ENCODE results near the gene EPSTI1.

Gene EPSTI1

GRCh38 chr13:42883771-42884467 lies 108.1 kb downstream of the EPSTI1 start:
- no peak for DNase-seq (ENCODE audit: low read depth)
- no peak overlapping the region for H3K4me3 ChIP-seq (ENCODE audit: low read length)
- peak; percentile 35 for TF ChIP-seq CTCF (conservative IDR thresholded peaks at IDR 0.05; ENCODE audit: low read depth, low read length)

DNA sequence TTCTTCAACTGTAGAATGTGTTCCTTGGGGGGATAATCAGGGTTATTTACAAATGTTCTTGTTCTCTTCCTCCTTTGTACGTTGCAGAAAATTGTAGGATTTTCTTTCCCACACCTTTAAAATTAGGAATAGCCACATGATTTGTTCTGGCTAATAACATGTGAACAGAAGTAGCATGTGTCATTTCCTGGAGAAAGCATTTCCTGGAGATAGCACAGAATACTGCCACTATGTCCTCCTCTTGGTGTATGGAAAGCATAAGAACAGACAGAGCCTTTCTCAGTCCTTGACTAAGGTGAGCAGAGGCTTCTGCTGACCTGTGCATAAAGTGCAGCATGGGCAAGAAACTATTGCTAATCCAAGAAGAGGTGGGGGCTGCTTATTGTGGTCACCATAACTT lies 108.9 kb downstream of the EPSTI1 start:
- H3K4me3 ChIP-seq (ENCODE audit: low read length): no peak overlapping the region
- no peak for TF ChIP-seq CTCF (conservative IDR thresholded peaks at IDR 0.05; ENCODE audit: low read depth, low read length)
- DNase-seq (ENCODE audit: low read depth): no peak

DNA sequence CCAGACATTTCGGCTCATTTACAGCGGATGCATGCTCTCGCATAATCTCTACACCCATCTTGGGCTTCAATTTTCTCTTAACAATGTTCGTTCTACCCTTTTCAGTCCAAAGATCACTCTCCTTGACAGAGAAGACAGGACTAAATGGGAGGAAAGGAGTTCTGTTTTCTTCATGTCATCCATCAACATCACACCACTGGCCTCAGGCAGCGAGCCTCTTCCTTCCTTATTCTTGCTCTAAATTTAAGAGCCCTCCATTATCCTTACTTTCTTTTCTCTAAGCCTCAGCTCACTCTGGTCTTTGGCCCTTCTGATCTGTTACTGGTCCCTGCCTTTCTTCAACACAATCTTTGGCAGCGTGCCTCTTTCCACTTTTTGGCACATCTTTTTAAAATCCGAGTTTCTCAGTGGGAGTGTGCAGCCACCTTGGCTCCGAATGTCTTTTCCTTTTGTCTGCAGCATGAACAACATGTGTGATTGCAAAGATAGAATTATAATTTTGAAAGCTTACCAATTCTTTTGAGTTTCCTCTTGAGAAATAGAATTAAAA lies 111.9 kb downstream of the EPSTI1 start:
- H3K4me3 ChIP-seq (ENCODE audit: low read length): no peak overlapping the region
- no peak for TF ChIP-seq CTCF (conservative IDR thresholded peaks at IDR 0.05; ENCODE audit: low read depth, low read length)
- no peak for DNase-seq (ENCODE audit: low read depth)

- no peak overlapping the region for H3K4me3 ChIP-seq (ENCODE audit: low read length)
- DNase-seq (ENCODE audit: low read depth): no peak
- TF ChIP-seq CTCF (conservative IDR thresholded peaks at IDR 0.05; ENCODE audit: low read depth, low read length): no peak
Measured at GRCh38 chr13:42878721-42879120, 113.3 kb downstream of the EPSTI1 start.

GRCh38 chr13:42876887-42877545 lies 115.0 kb downstream of the EPSTI1 start:
- no peak for TF ChIP-seq CTCF (conservative IDR thresholded peaks at IDR 0.05; ENCODE audit: low read depth, low read length)
- DNase-seq (ENCODE audit: low read depth): peak; percentile 48
- H3K4me3 ChIP-seq (ENCODE audit: low read length): no peak overlapping the region

GRCh38 chr13:42876270-42876714 lies 115.7 kb downstream of the EPSTI1 start:
- DNase-seq (ENCODE audit: low read depth): no peak
- TF ChIP-seq CTCF (conservative IDR thresholded peaks at IDR 0.05; ENCODE audit: low read depth, low read length): no peak
- H3K4me3 ChIP-seq (ENCODE audit: low read length): no peak overlapping the region
